Activated naive CD8-positive, alpha-beta T cell treated with anti-CD3 and anti-CD28 coated beads, Interleukin-2, amount 10 ng/mL, durations not matched to agents 7 days and 5 days (primary cell): ENCODE measurements around the gene TAF1A. TPM values are rescaled to one million over a fixed set of nuclear protein-coding genes. Genes with fewer than 3 reads are reported as not detected.
"Not testable (repeated sequence)": the region's sequence is repeated elsewhere in the genome, so short reads cannot be mapped to it uniquely, and the experiment has no call there.

Experiments used
- ATAC-seq: fragments of 150-1000 bp; cut with Tn5 transposase; one replicate; pipeline ENCODE4 v1.10.0; 2021; ENCODE audit warnings: low read depth, moderate library complexity
- POLR2A ChIA-PET: fragments of 350-600 bp; sonication (Branson Sonifier 250); formaldehyde crosslinking; loops from one replicate; lab custom pipeline; 2021; ENCODE audit warnings: antibody characterized with exemption; lab: Charles Lee
- DNase-seq: peaks from one replicate; pipeline ENCODE4 v3.0.0; 2021
- H3K27ac Mint-ChIP-seq: one replicate; pipeline ENCODE4 v1.8.0; 2022; ENCODE audit warnings: mild to moderate bottlenecking, mixed read lengths
- H3K27me3 Mint-ChIP-seq: one replicate; pipeline ENCODE4 v1.8.0; 2022; ENCODE audit warnings: mild to moderate bottlenecking, moderate library complexity, mixed read lengths
- H3K36me3 Mint-ChIP-seq: one replicate; pipeline ENCODE4 v1.8.0; 2021; ENCODE audit warnings: mild to moderate bottlenecking, mixed read lengths
- H3K4me1 Mint-ChIP-seq: one replicate; pipeline ENCODE4 v1.8.0; 2021; ENCODE audit warnings: mixed read lengths
- H3K4me3 Mint-ChIP-seq: one replicate; pipeline ENCODE4 v1.8.0; 2022; ENCODE audit warnings: mild to moderate bottlenecking, moderate library complexity, mixed read lengths
- H3K9me3 Mint-ChIP-seq: one replicate; pipeline ENCODE4 v1.8.0; 2021; ENCODE audit warnings: mixed read lengths
- total RNA-seq, 2 experiments: library from RNA; stranded (reverse); gene quantifications; one replicate each; pipeline ENCODE4 v1.2.3, GENCODE V29; 2021

TAF1A gene
- total RNA-seq, 2 experiments from 2014 or later: 12.1 to 14.4 TPM

- peak; percentile 43 for ATAC-seq
- Mint-ChIP-seq H3K27me3 (peaks cover 11% of the 10 kb centered on the region), H3K4me1 (peaks cover 19% of the 10 kb centered on the region), H3K4me3 (peak within 1 kb of the TSS; percentile 89), H3K9me3 (no peaks in the 10 kb centered on the region), H3K27ac (peak within 1 kb of the TSS; percentile 87), H3K36me3 (peaks cover 9% of the 10 kb centered on the region)
- DNase-seq: peak; percentile 83
- POLR2A ChIA-PET: interaction anchor here (1.3 kb wide), 1 partner anchor 16 kb away, joined by 5 read pairs; no protein-coding TSS in a partner anchor
These were observed 28.5 kb upstream of the TAF1A start, which contains the start of gene MIA3 for GRCh38 chr1:222618001-222618879. TSS of gene MIA3 (plus strand) at chr1:222618097. CDS start at chr1:222618111, 14 bp downstream.

GRCh38 chr1:222617367-222617951, 27.7 kb upstream of the TAF1A start:
- Mint-ChIP-seq H3K4me1 (peaks cover 17% of the 10 kb centered on the region), H3K27ac (peak overlapping the region; percentile 87), H3K9me3 (no peaks in the 10 kb centered on the region), H3K27me3 (peaks cover 18% of the 10 kb centered on the region), H3K4me3 (peak overlapping the region; percentile 89), H3K36me3 (peaks cover 4% of the 10 kb centered on the region)
- POLR2A ChIA-PET: interaction anchor here (1.0 kb wide), 1 partner anchor 27 kb away, joined by 3 read pairs; no protein-coding TSS in a partner anchor
- ATAC-seq (peak; percentile 96), DNase-seq (peak; percentile 90)

GRCh38 chr1:222616525-222616924, 26.8 kb upstream of the TAF1A start:
- ATAC-seq: no peak
- no peaks in the 10 kb centered on the region for H3K36me3 Mint-ChIP-seq
- H3K4me3 Mint-ChIP-seq: peak overlapping the region; percentile 89
- peaks cover 17% of the 10 kb centered on the region for H3K4me1 Mint-ChIP-seq
- peaks cover 27% of the 10 kb centered on the region for H3K27me3 Mint-ChIP-seq
- H3K9me3 Mint-ChIP-seq: no peaks in the 10 kb centered on the region
- H3K27ac Mint-ChIP-seq: no peak overlapping the region
- no peak for DNase-seq
- POLR2A ChIA-PET: interaction anchor here (0.7 kb wide), 1 partner anchor 26 kb away, joined by 3 read pairs; the partner anchor contains the start of gene TAF1A

DNA sequence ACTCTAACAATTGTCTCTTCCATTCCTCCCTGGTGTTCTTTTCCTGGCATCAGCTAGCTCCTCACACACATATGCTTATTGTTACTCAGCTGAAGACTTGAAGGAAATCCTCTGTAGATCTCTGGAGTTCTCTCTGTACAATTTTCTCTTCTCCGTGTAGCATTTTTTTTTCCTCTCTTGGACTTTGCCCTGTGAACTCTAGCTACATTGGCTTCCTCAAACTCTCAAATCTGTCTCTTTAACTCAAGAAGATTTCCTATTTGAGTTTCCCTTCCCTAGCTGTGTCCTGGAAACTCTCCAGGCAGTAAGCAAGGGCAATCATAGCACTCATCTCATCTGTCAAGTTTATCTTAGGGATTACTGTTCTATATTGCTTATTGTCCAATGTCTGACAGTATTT, 23.9 kb upstream of the TAF1A start:
- DNase-seq: no peak
- Mint-ChIP-seq H3K27me3 (peaks cover 41% of the 10 kb centered on the region), H3K4me3 (no peak overlapping the region), H3K9me3 (peaks cover 3% of the 10 kb centered on the region), H3K4me1 (peaks cover 6% of the 10 kb centered on the region), H3K36me3 (no peaks in the 10 kb centered on the region), H3K27ac (no peak overlapping the region)
- POLR2A ChIA-PET: no interaction called here
- ATAC-seq: no peak

DNA sequence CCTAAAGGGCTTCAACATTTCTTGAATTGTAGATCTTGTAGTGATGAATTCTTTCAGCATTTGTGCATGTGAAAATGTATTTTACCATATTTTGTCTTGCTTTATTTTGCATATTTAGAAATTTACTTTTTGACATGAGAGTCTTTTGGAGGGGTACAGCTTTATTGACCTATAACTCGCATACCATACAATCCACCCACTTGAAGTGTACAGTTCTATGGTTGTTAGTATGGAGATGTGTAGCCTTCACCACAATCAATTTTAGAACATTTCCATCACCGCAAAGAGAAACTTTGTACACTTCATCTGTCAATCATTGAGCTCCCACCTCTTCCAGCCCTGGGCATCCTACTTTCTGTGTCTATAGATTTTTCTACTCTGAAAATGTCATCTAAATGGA, 21.0 kb upstream of the TAF1A start:
- Mint-ChIP-seq H3K27ac (no peak overlapping the region), H3K36me3 (no peaks in the 10 kb centered on the region), H3K4me1 (no peaks in the 10 kb centered on the region), H3K9me3 (peaks cover 3% of the 10 kb centered on the region), H3K4me3 (no peak overlapping the region), H3K27me3 (peaks cover 38% of the 10 kb centered on the region)
- POLR2A ChIA-PET: no interaction called here
- DNase-seq: no peak
- no peak for ATAC-seq

GRCh38 chr1:222609111-222609510, 19.4 kb upstream of the TAF1A start:
- H3K9me3 Mint-ChIP-seq, POLR2A ChIA-PET, H3K4me1 Mint-ChIP-seq, H3K4me3 Mint-ChIP-seq, H3K36me3 Mint-ChIP-seq, H3K27ac Mint-ChIP-seq, DNase-seq, ATAC-seq: not testable (repeated sequence)
- peaks cover 35% of the 10 kb centered on the region for H3K27me3 Mint-ChIP-seq

- POLR2A ChIA-PET: no interaction called here
- no peak for ATAC-seq
- Mint-ChIP-seq H3K9me3 (peaks cover 3% of the 10 kb centered on the region), H3K27me3 (peaks cover 18% of the 10 kb centered on the region), H3K4me3 (no peak overlapping the region), H3K27ac (no peak overlapping the region), H3K36me3 (no peaks in the 10 kb centered on the region), H3K4me1 (no peaks in the 10 kb centered on the region)
- DNase-seq: no peak
These were observed 17.0 kb upstream of the TAF1A start for GRCh38 chr1:222606757-222607156.

- Mint-ChIP-seq H3K4me1 (no peaks in the 10 kb centered on the region), H3K9me3 (no peaks in the 10 kb centered on the region), H3K36me3 (no peaks in the 10 kb centered on the region), H3K27me3 (peaks cover 1% of the 10 kb centered on the region), H3K27ac (no peak overlapping the region), H3K4me3 (no peak overlapping the region)
- POLR2A ChIA-PET: interaction anchor here (0.6 kb wide), 1 partner anchor 11 kb away, joined by 4 read pairs; the partner anchor contains the start of gene TAF1A
- ATAC-seq (no peak), DNase-seq (no peak)
These were observed 11.5 kb upstream of the TAF1A start for GRCh38 chr1:222601257-222601656.

DNA sequence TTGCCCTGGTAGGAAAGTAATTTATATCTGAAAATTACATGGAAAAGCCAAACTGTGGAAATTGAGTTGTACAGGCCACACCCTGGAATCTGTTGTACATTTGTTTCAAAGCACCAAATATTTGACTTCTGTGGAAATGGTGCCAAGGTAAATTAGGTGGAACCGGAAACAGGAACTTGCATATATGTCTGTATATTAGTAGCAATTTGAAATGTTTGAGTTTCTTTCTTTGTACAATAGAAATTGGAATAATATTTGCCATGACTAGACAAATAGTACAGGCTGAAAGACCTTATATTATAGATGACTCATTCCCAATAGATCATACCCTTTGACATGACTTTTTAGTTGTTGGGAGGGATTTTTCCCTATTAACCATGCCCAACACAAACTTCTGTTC, 10.5 kb upstream of the TAF1A start:
- no peak for DNase-seq
- Mint-ChIP-seq H3K27me3 (peaks cover 1% of the 10 kb centered on the region), H3K36me3 (no peaks in the 10 kb centered on the region), H3K4me1 (no peaks in the 10 kb centered on the region), H3K4me3 (no peak overlapping the region), H3K27ac (no peak overlapping the region), H3K9me3 (no peaks in the 10 kb centered on the region)
- POLR2A ChIA-PET: no interaction called here
- ATAC-seq: no peak

GRCh38 chr1:222596696-222597095, 7.0 kb upstream of the TAF1A start:
- H3K9me3 Mint-ChIP-seq: no peaks in the 10 kb centered on the region

GRCh38 chr1:222594789-222595188, 5.1 kb upstream of the TAF1A start:
- POLR2A ChIA-PET: no interaction called here
- no peaks in the 10 kb centered on the region for H3K27me3 Mint-ChIP-seq
- no peak for DNase-seq
- ATAC-seq: no peak
- H3K9me3 Mint-ChIP-seq: no peaks in the 10 kb centered on the region
- peaks cover 6% of the 10 kb centered on the region for H3K4me1 Mint-ChIP-seq
- no peaks in the 10 kb centered on the region for H3K36me3 Mint-ChIP-seq
- H3K27ac Mint-ChIP-seq: no peak overlapping the region
- H3K4me3 Mint-ChIP-seq: no peak overlapping the region

More at GRCh38 chr1:222596696-222597095, 7.0 kb upstream of the TAF1A start:
- DNase-seq: no peak
- POLR2A ChIA-PET: no interaction called here
- H3K4me1 Mint-ChIP-seq: no peaks in the 10 kb centered on the region
- no peaks in the 10 kb centered on the region for H3K36me3 Mint-ChIP-seq
- no peak overlapping the region for H3K4me3 Mint-ChIP-seq
- no peak for ATAC-seq
- H3K27me3 Mint-ChIP-seq: no peaks in the 10 kb centered on the region
- no peak overlapping the region for H3K27ac Mint-ChIP-seq

DNA sequence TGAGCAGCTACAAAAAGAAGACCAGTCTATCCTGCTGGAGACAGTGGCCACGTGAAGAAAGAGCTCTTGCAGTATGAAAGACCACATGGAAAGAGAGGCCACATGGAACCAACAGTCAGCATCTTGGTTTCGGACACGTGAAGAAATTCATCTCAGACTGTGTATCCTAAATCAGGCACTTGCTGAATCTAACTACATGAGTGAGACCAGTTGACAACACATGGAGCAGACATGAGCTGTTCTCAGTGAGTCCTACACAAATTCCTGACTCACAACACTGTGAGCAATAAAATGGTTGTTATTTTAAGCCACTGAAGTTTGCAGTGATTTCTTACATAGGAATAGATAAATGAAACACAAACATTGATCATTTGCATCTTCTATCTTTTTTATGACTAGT, 2.4 kb upstream of the TAF1A start:
- no peak for DNase-seq
- POLR2A ChIA-PET: no interaction called here
- peaks cover 17% of the 10 kb centered on the region for H3K4me1 Mint-ChIP-seq
- H3K27ac Mint-ChIP-seq: no peak overlapping the region
- no peak overlapping the region for H3K4me3 Mint-ChIP-seq
- no peaks in the 10 kb centered on the region for H3K27me3 Mint-ChIP-seq
- no peaks in the 10 kb centered on the region for H3K9me3 Mint-ChIP-seq
- no peak for ATAC-seq
- peaks cover 2% of the 10 kb centered on the region for H3K36me3 Mint-ChIP-seq

GRCh38 chr1:222588135-222588534, 1.6 kb downstream of the TAF1A start:
- ATAC-seq: no peak
- peaks cover 20% of the 10 kb centered on the region for H3K36me3 Mint-ChIP-seq
- H3K9me3 Mint-ChIP-seq: no peaks in the 10 kb centered on the region
- H3K4me1 Mint-ChIP-seq: peaks cover 28% of the 10 kb centered on the region
- DNase-seq: no peak
- H3K27me3 Mint-ChIP-seq: no peaks in the 10 kb centered on the region
- H3K4me3 Mint-ChIP-seq: no peak overlapping the region
- no peak overlapping the region for H3K27ac Mint-ChIP-seq
- POLR2A ChIA-PET: no interaction called here
